HG03571 (cell line): ENCODE data around the gene ARHGEF28.

ENCODE experiments used
- ATAC-seq: cut with Tn5 transposase; IDR thresholded peaks from one replicate; pipeline ENCODE4 v1.9.1; 2021; ENCODE audit not compliant: unreplicated experiment

Gene ARHGEF28

GRCh38 chr5:73957397-73958001 is 331.5 kb downstream of the ARHGEF28 start:
- no peak for ATAC-seq

- ATAC-seq, result no peak
Measured at GRCh38 chr5:73958037-73958436, 332.0 kb downstream of the ARHGEF28 start.

GRCh38 chr5:73960023-73960422 is 334.0 kb downstream of the ARHGEF28 start:
- no peak for ATAC-seq

- no peak for ATAC-seq
Measured at GRCh38 chr5:73960426-73960825, 334.4 kb downstream of the ARHGEF28 start.

- ATAC-seq, result no peak
Measured at GRCh38 chr5:73962801-73963425, 336.9 kb downstream of the ARHGEF28 start.

GRCh38 chr5:73964352-73964865 is 338.4 kb downstream of the ARHGEF28 start:
- no peak for ATAC-seq

GRCh38 chr5:73966451-73966850 is 340.5 kb downstream of the ARHGEF28 start:
- ATAC-seq, result no peak

GRCh38 chr5:73967347-73967746 is 341.4 kb downstream of the ARHGEF28 start:
- no peak for ATAC-seq

GRCh38 chr5:73968246-73968645 is 342.2 kb downstream of the ARHGEF28 start:
- ATAC-seq, result no peak

- ATAC-seq, result no peak
Measured at GRCh38 chr5:73968729-73969128, 342.7 kb downstream of the ARHGEF28 start.

- no peak for ATAC-seq
Measured at GRCh38 chr5:73969195-73970036, 343.4 kb downstream of the ARHGEF28 start.

- no peak for ATAC-seq
Measured at GRCh38 chr5:73971326-73971725, 345.3 kb downstream of the ARHGEF28 start.

GRCh38 chr5:73973135-73973534 is 347.1 kb downstream of the ARHGEF28 start:
- no peak for ATAC-seq

- no peak for ATAC-seq
Measured at GRCh38 chr5:73974871-73975360, 348.9 kb downstream of the ARHGEF28 start.

- no peak for ATAC-seq
Measured at GRCh38 chr5:73975845-73976244, 349.8 kb downstream of the ARHGEF28 start.

GRCh38 chr5:73977146-73977545 is 351.1 kb downstream of the ARHGEF28 start:
- ATAC-seq, result no peak

GRCh38 chr5:73979321-73979720 is 353.3 kb downstream of the ARHGEF28 start:
- ATAC-seq, result no peak

GRCh38 chr5:73981704-73982103 is 355.7 kb downstream of the ARHGEF28 start:
- no peak for ATAC-seq

GRCh38 chr5:73983644-73984043 is 357.6 kb downstream of the ARHGEF28 start:
- ATAC-seq, result no peak

GRCh38 chr5:73985145-73985544 is 359.1 kb downstream of the ARHGEF28 start:
- ATAC-seq, result no peak

- no peak for ATAC-seq
Measured at GRCh38 chr5:73986729-73987128, 360.7 kb downstream of the ARHGEF28 start.

- no peak for ATAC-seq
Measured at GRCh38 chr5:73987915-73988314, 361.9 kb downstream of the ARHGEF28 start.
